AG09309 (cell line): Measurements from ENCODE around the gene SELPLG.

Experiments used
- DNase-seq: peaks from one replicate; pipeline ENCODE4 v3.0.0-alpha.2; 2010; ENCODE audit warnings: low read depth
- H3K4me3 ChIP-seq: 2 replicates; pipeline ENCODE4 v1.5.1; 2011; ENCODE audit warnings: mild to moderate bottlenecking, low read depth, low read length, moderate library complexity; ENCODE audit not compliant: control insufficient read depth
- CTCF ChIP-seq: IDR thresholded peaks from 2 replicates; pipeline ENCODE4 v1.5.1; 2011; ENCODE audit warnings: mild to moderate bottlenecking, low read depth, low read length, inconsistent platforms; ENCODE audit not compliant: insufficient read depth, control insufficient read depth; ENCODE audit errors: missing control alignments

The SELPLG gene

GRCh38 chr12:108618079-108618952 lies 15.4 kb downstream of the SELPLG start:
- TF ChIP-seq CTCF = peak; percentile 97
- DNase-seq = peak; percentile 73
- H3K4me3 ChIP-seq = no peak overlapping the region

GRCh38 chr12:108616941-108617858 lies 16.5 kb downstream of the SELPLG start:
- H3K4me3 ChIP-seq = no peak overlapping the region
- no peak for DNase-seq
- TF ChIP-seq CTCF = no peak

GRCh38 chr12:108616359-108616758 lies 17.3 kb downstream of the SELPLG start:
- DNase-seq = no peak
- H3K4me3 ChIP-seq = no peak overlapping the region
- TF ChIP-seq CTCF = no peak

GRCh38 chr12:108615918-108616317 lies 17.8 kb downstream of the SELPLG start:
- TF ChIP-seq CTCF = no peak
- no peak overlapping the region for H3K4me3 ChIP-seq

GRCh38 chr12:108614639-108615038 lies 19.1 kb downstream of the SELPLG start:
- no peak for TF ChIP-seq CTCF
- no peak overlapping the region for H3K4me3 ChIP-seq
- DNase-seq = no peak

More at GRCh38 chr12:108615918-108616317, 17.8 kb downstream of the SELPLG start:
- DNase-seq = no peak

- DNase-seq = no peak
- no peak for TF ChIP-seq CTCF
- no peak overlapping the region for H3K4me3 ChIP-seq
These were observed 19.7 kb downstream of the SELPLG start for GRCh38 chr12:108614041-108614440.
